HepG2 (cell line): Measurements from ENCODE around the gene OR8G1.

Experiments
- HMG20A ChIP-seq: IDR thresholded peaks from 2 replicates; pipeline ENCODE4 v1.6.1; 2016; ENCODE audit warnings: borderline replicate concordance
- HOXA7 ChIP-seq: sonication (generic); formaldehyde crosslinking; IDR thresholded peaks from 2 replicates; pipeline ENCODE4 v1.8.1; 2022; ENCODE audit warnings: mild to moderate bottlenecking, missing genetic modification reagents, moderate library complexity
- MEIS2 ChIP-seq: sonication (generic); formaldehyde crosslinking; IDR thresholded peaks from 2 replicates; pipeline ENCODE4 v1.9.0; 2021; ENCODE audit warnings: mild to moderate bottlenecking, missing genetic modification reagents
- NFE2L1 ChIP-seq: sonication (generic); formaldehyde crosslinking; IDR thresholded peaks from 2 replicates; pipeline ENCODE4 v1.4.0; 2020; ENCODE audit warnings: missing genetic modification reagents, mild to moderate bottlenecking, borderline replicate concordance
- SIN3B ChIP-seq: fragments of 150-350 bp; IDR thresholded peaks from 2 replicates; pipeline ENCODE4 v1.6.1; 2014; ENCODE audit warnings: low read length
- TCF7 ChIP-seq: sonication (generic); IDR thresholded peaks from 2 replicates; pipeline ENCODE4 v1.6.1; 2016; ENCODE audit warnings: antibody characterized with exemption, low read depth
- ZNF10 ChIP-seq: sonication (generic); formaldehyde crosslinking; IDR thresholded peaks from 2 replicates; pipeline ENCODE4 v1.4.0; 2020; ENCODE audit warnings: mild to moderate bottlenecking, low read depth, missing genetic modification reagents, borderline replicate concordance
- ZNF274 ChIP-seq: sonication (generic); formaldehyde crosslinking; IDR thresholded peaks from 2 replicates; pipeline ENCODE4 v1.5.1; 2020; ENCODE audit warnings: mild to moderate bottlenecking, missing genetic modification reagents
- TF ChIP-seq, protein P1 (sequence below): sonication (generic); formaldehyde crosslinking; IDR thresholded peaks from 2 replicates; pipeline ENCODE4 v1.5.1; 2020; ENCODE audit warnings: missing genetic modification reagents, mild to moderate bottlenecking, borderline replicate concordance

DNA sequence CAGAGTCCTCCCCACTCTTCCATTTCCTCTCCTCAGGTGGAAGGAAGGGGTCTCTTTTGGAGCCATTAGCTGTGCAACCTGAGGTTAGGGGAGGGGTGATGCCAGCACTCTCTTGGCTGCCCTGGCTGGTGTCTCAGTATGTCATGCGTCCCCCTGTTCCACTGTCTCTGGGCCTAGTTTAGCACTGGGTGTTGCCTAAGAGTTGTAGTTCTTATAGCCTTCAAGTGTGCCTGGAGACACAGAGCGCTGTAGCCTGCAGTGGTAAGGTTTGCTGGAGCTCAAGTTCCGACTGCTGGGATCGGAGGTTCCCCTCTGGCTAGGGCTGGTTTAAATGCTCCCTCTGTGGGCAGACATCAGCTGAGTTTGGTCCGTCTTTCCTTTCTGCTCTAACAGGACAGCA is 36.9 kb upstream of the OR8G1 start:
- TF ChIP-seq TCF7 (no peak), MEIS2 (CRISPR knock-in tag) (no peak), ZNF274 (no peak), HOXA7 (CRISPR knock-in tag) (no peak), NFE2L1 (no peak), ZNF10 (CRISPR knock-in tag) (no peak), SIN3B (no peak), HMG20A (no peak)
- TF ChIP-seq, protein P1, sequence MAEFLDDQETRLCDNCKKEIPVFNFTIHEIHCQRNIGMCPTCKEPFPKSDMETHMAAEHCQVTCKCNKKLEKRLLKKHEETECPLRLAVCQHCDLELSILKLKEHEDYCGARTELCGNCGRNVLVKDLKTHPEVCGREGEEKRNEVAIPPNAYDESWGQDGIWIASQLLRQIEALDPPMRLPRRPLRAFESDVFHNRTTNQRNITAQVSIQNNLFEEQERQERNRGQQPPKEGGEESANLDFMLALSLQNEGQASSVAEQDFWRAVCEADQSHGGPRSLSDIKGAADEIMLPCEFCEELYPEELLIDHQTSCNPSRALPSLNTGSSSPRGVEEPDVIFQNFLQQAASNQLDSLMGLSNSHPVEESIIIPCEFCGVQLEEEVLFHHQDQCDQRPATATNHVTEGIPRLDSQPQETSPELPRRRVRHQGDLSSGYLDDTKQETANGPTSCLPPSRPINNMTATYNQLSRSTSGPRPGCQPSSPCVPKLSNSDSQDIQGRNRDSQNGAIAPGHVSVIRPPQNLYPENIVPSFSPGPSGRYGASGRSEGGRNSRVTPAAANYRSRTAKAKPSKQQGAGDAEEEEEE (CRISPR knock-in tag), result no peak
